ENCODE results near the gene MYOCD.

The MYOCD gene

DNA sequence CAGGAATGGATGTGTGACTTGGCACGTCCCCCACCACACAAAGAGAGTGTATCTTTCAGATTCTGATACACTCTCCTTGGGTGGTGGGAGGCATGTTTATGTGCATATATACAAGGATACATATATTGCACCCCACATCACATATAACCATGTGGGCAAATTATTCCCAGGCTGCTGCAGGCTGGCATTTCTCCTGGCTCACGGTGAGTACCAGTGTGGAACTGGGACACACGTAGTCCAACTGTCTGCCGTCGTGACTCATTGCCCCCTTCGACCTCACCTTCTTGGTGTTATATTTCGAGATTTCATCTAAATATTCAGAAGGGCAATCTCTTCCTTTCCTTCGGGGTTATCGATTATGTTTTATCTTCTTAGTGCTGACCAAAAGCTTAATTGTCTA, 148.0 kb downstream of the MYOCD start:
- H3K9me3 ChIP-seq (ENCODE audit: control insufficient read depth, low read length): peaks cover 7% of the 10 kb centered on the region
- no peaks in the 10 kb centered on the region for H3K27me3 ChIP-seq (replicated peaks; ENCODE audit: control insufficient read depth, insufficient read depth, low read length)
- H3K36me3 ChIP-seq (ENCODE audit: control insufficient read depth, insufficient read depth, low read length, severe bottlenecking): no peaks in the 10 kb centered on the region
- DNase-seq (ENCODE audit: low read depth): no peak
- H3K4me1 ChIP-seq (ENCODE audit: control insufficient read depth, insufficient read depth, low read length): no peaks in the 10 kb centered on the region
- no peak overlapping the region for H3K9ac ChIP-seq (ENCODE audit: low read length)
- no peak overlapping the region for H3K4me3 ChIP-seq (ENCODE audit: low read length)

DNA sequence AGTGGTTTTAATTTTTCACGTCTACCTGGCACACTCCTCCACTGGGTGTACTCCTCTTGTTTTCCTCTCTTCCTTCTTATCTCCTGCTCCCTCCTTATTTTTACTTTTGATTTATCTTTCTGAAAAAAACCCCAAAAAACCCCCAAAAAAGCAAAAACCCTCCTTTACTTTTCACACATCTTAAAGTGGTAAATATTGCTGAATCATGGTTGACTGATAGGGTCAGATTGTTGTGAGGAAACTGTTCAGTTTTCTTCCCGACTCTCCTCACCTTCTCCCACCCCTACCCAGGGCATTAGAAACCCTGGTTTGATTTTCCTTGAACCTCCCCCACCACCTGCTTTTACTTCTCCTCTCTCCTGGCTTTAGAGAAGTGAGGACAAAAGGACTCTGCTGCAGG, 149.0 kb downstream of the MYOCD start:
- DNase-seq (ENCODE audit: low read depth): no peak
- no peaks in the 10 kb centered on the region for H3K27me3 ChIP-seq (replicated peaks; ENCODE audit: control insufficient read depth, insufficient read depth, low read length)

DNA sequence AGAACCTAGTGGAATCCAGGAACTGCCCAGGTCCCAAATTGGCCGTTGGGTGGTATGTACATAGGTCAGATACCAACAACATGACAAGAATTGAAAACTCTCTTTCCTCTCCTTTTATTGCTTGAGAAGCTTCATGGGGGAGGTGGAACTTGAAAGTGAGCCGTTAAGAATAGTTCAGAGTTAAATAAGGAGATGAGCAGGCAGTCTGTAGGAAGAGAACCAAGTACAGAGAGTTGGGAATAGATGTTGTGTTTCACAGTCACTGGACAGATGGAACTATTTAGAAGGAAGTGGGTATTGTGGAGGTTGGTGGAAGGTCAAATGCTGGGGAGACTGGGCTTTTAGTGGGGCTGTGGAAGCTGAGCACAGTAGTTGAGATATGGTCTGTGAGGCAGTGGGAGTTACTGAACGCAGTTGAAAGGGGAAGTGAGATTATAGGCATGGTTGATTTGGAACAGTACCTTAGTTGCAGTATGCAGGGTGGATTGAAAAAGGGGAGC, 150.0 kb downstream of the MYOCD start:
- Histone ChIP-seq H3K4me1 (ENCODE audit: control insufficient read depth, insufficient read depth, low read length) (peaks cover under 1% of the 10 kb centered on the region), H3K27me3 (replicated peaks; ENCODE audit: control insufficient read depth, insufficient read depth, low read length) (no peaks in the 10 kb centered on the region), H3K36me3 (ENCODE audit: control insufficient read depth, insufficient read depth, low read length, severe bottlenecking) (no peaks in the 10 kb centered on the region), H3K9me3 (ENCODE audit: control insufficient read depth, low read length) (no peaks in the 10 kb centered on the region), H3K4me3 (ENCODE audit: low read length) (no peak overlapping the region), H3K9ac (ENCODE audit: low read length) (no peak overlapping the region)
- DNase-seq (ENCODE audit: low read depth): no peak

More for the DNA sequence above, 149.0 kb downstream of the MYOCD start:
- no peak overlapping the region for H3K9ac ChIP-seq (ENCODE audit: low read length)
- H3K4me1 ChIP-seq (ENCODE audit: control insufficient read depth, insufficient read depth, low read length): no peaks in the 10 kb centered on the region
- H3K9me3 ChIP-seq (ENCODE audit: control insufficient read depth, low read length): no peaks in the 10 kb centered on the region
- no peaks in the 10 kb centered on the region for H3K36me3 ChIP-seq (ENCODE audit: control insufficient read depth, insufficient read depth, low read length, severe bottlenecking)
- no peak overlapping the region for H3K4me3 ChIP-seq (ENCODE audit: low read length)
